Peyer's patch (tissue), 4 donors: ENCODE results near the gene HOXA3. TPM values are rescaled to one million over a fixed set of nuclear protein-coding genes. Genes with fewer than 3 reads are reported as not detected.

Source experiments
- DNase-seq, 3 donors: peaks; one replicate each; pipeline ENCODE4 v3.0.0-alpha.2; 2017 to 2019
- H3K27ac ChIP-seq, 4 donors: fragments of 200-600 bp; sonication (generic); one replicate each; pipeline ENCODE4 v1.5.1; 2016 to 2019
- H3K27me3 ChIP-seq, 2 donors: fragments of 200-600 bp; sonication (generic); one replicate each; pipeline ENCODE4 v1.5.1; 2019
- H3K36me3 ChIP-seq, 3 donors: fragments of 200-600 bp; sonication (generic); one replicate each; pipeline ENCODE4 v1.5.1; 2016 to 2019
- H3K4me1 ChIP-seq, 4 donors: fragments of 200-600 bp; sonication (generic); one replicate each; pipeline ENCODE4 v1.5.1; 2016 to 2019
- H3K4me3 ChIP-seq, 4 donors: fragments of 200-600 bp; sonication (generic); 1 replicate in 3 of 4; 2 replicates in 1 of 4; pipeline ENCODE4 v1.5.1; 2016 to 2019; ENCODE audit warnings: mild to moderate bottlenecking in 1 of 4
- H3K9me3 ChIP-seq, 4 donors: fragments of 200-600 bp; sonication (generic); one replicate each; pipeline ENCODE4 v1.5.1; 2016 to 2019; ENCODE audit warnings: mild to moderate bottlenecking in 1 of 4
- POLR2A ChIP-seq, 2 donors: fragments of 450-650 bp; IDR thresholded peaks; one replicate each; pipeline ENCODE4 v1.5.1; 2017; ENCODE audit warnings: antibody characterized with exemption in 2 of 2, mild to moderate bottlenecking in 2 of 2, moderate library complexity in 2 of 2
- total RNA-seq, 4 donors: library from RNA; depleted of rRNA; stranded (reverse); fragments of >200 nt; gene quantifications; one replicate each; pipeline ENCODE4 v1.1.0, GENCODE V29; 2016
- TF ChIP-seq, protein P1 (sequence below), 6 experiments: fragments of 450-650 bp in 4 of 6; fragments of 200-600 bp in 2 of 6; sonication (generic) in 1 of 6; IDR thresholded peaks; one replicate each; pipeline ENCODE4 v1.5.1; 2017 to 2019; ENCODE audit warnings: antibody characterized with exemption in 6 of 6, mild to moderate bottlenecking in 3 of 6, moderate library complexity in 1 of 6

The HOXA3 gene
- total RNA-seq, 4 donors from 2014 or later = 6.7 to 21.2 (median 13.9) TPM

DNA sequence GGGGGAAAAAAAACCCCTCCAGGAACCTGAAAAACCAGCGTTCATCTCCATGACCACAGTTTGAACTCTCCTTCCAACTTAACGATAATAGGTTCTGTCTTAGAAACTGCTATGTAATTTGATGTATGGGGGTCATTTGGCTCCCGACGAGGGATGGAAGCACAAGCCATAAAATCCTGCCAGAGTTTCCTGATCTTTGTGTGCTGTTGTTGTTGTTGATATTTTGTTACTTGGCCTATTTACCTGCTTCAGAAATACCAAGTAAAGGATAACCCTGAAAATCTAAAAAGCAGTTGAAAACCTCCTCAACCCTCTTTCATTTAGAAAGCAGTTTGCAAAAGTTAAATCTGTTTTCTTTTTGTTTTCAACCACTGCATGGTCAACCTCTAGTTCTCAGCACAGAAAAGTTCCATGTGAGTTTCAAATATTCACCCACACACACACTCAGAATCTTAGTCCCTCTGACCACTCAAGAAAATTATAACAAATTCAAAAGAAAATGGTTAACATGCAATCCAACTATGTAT lies 40.6 kb downstream of the HOXA3 start:
- H3K4me3 ChIP-seq = no peak overlapping the region
- no peaks in the 10 kb centered on the region for H3K36me3 ChIP-seq

DNA sequence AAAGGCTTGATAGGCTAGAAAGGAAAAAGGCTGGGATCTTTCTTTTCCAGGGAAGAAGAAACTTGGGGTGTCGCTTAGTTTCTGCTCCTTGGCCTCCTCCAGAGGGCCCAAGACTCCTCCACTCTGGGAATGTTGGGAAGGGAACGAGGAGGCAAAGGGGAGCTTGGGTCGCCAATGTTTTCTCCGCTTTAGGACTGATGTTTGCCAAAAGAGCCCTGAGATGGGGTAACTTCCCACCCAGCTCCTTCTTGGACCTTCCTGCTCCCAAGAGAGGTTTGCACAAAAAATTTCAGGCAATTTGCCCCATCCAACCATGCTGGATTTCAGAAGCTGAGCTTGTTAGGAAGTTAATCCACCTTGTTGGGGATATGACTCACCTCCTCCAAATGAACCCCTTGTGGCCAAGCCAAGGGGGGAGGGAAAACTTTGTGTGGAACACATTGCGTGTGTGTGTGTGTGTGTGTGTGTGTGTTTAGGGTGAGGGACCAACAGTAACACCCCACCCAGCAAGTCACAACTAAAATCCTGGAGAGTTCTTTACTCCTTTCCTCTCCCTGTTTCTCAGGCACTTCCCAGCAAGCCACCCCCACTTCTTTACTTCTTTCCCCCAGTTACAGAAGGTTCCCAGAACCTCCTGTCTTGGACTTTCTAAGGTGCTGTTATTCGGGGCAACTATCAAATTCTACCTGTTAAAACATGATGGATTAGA lies 41.2 kb downstream of the HOXA3 start:
- Histone ChIP-seq H3K27me3 (no peaks in the 10 kb centered on the region), H3K4me1 (peaks cover 0 to 51% (median 0%) of the 10 kb centered on the region in 4 donors), H3K36me3 (no peaks in the 10 kb centered on the region), H3K9me3 (no peaks in the 10 kb centered on the region), H3K27ac (peak overlapping the region; percentile 46 to 93 (median 74)), H3K4me3 (peak overlapping the region in 1 of 4 donors; percentile 24)
- no peak for TF ChIP-seq POLR2A (IDR thresholded peaks at IDR 0.05)
- TF ChIP-seq, protein P1, sequence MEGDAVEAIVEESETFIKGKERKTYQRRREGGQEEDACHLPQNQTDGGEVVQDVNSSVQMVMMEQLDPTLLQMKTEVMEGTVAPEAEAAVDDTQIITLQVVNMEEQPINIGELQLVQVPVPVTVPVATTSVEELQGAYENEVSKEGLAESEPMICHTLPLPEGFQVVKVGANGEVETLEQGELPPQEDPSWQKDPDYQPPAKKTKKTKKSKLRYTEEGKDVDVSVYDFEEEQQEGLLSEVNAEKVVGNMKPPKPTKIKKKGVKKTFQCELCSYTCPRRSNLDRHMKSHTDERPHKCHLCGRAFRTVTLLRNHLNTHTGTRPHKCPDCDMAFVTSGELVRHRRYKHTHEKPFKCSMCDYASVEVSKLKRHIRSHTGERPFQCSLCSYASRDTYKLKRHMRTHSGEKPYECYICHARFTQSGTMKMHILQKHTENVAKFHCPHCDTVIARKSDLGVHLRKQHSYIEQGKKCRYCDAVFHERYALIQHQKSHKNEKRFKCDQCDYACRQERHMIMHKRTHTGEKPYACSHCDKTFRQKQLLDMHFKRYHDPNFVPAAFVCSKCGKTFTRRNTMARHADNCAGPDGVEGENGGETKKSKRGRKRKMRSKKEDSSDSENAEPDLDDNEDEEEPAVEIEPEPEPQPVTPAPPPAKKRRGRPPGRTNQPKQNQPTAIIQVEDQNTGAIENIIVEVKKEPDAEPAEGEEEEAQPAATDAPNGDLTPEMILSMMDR (IDR thresholded peaks at IDR 0.05) = no peak
- peak in 1 of 3 donors; percentile 41 for DNase-seq

More for the DNA sequence above, 40.6 kb downstream of the HOXA3 start:
- Histone ChIP-seq H3K27me3 (no peaks in the 10 kb centered on the region), H3K4me1 (peaks cover 0 to 57% (median 0%) of the 10 kb centered on the region in 4 donors), H3K9me3 (no peaks in the 10 kb centered on the region), H3K27ac (peak overlapping the region; percentile 46 to 93 (median 74))
- DNase-seq = no peak
- TF ChIP-seq POLR2A (IDR thresholded peaks at IDR 0.05) = no peak
- TF ChIP-seq, protein P1 (IDR thresholded peaks at IDR 0.05) = no peak

DNA sequence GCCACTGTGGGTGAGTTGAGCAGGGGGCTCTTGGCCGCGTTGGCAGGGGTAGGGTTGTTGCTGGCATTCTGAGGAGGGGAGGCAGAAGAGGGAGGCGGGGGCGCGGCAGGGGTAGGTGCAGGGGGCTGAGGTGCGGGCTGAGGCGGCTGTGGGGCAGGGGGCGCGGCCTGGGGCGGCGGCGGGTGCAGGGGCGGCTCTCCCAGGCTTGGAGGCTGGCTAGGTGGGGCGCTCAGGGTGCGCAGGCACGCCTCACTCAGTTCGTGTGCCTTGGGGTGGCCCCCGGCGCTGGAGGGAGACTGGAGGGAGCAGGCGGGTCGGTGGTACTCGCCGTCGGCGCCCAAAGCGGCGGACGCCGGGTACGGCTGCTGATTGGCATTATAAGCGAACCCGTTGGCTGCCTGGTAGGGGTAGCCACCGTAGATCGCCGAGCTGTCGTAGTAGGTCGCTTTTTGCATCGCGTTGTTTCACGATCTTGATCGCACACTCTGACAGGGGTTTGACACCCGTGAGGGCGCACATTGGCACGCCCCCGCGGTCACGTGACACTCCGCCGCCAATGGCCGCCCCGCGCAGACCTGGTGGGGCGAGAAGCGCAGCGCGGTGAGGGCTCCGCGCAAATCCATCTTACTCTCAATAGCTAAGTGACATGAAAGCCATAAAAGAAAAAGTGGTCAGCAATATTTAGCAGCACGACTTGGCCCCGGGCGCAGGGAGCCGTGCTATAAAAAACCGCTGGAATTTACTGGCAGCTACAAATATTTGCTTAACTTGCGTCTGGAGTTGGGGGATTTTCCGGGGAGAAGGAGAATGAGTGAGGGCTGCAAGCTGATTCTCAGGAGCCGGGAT lies 42.0 kb downstream of the HOXA3 start:
- H3K27me3 ChIP-seq = no peaks in the 10 kb centered on the region

DNA sequence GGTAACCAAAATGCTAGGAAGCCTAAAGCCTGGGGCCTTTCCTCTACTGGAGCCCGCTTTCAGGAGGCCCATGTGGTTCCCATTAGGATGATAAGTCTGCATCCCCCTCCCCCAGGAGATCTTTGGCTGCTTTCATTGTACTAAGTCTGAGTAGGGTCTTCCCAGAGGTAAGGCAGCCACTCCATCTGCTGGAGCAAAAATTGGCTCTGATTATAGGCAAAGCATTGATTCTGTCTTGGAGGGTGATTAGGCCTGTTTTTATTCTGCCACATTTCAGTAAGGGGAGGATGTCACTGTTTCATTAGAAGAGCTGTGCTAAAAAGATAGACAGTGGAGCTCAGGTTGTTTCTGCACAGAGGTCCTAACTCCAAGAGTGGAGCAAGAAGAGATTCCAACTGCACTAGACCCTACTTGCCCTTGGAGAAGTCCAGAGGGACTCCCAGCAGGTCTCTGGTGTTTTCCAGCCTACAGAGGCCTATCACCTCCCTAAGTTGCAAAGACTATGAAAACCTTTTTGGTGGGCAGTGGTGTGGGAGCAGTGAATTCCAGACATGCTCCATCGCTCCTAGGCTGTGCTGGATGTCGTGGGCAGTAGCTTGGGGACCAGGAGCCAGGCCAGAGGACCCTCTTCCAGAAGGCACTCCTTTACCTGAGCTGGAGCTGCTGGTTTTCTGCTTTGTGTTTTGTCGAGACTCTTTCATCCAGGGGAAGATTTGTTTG lies 42.8 kb downstream of the HOXA3 start:
- no peaks in the 10 kb centered on the region for H3K9me3 ChIP-seq
- peak overlapping the region in 1 of 4 donors; percentile 24 for H3K4me3 ChIP-seq
- peaks cover 0 to 41% (median 0%) of the 10 kb centered on the region in 4 donors for H3K4me1 ChIP-seq
- DNase-seq = no peak
- H3K27me3 ChIP-seq = no peaks in the 10 kb centered on the region
- no peak for TF ChIP-seq POLR2A (IDR thresholded peaks at IDR 0.05)
- TF ChIP-seq, protein P1 (IDR thresholded peaks at IDR 0.05) = no peak
- peak overlapping the region; percentile 58 to 93 (median 82) for H3K27ac ChIP-seq
- H3K36me3 ChIP-seq = no peaks in the 10 kb centered on the region

More for the DNA sequence above, 42.0 kb downstream of the HOXA3 start:
- TF ChIP-seq, protein P1 (IDR thresholded peaks at IDR 0.05) = no peak
- no peak for TF ChIP-seq POLR2A (IDR thresholded peaks at IDR 0.05)
- peaks cover 0 to 48% (median 0%) of the 10 kb centered on the region in 4 donors for H3K4me1 ChIP-seq
- DNase-seq = peak in 2 of 3 donors; percentile 78 to 82
- H3K4me3 ChIP-seq = peak overlapping the region in 2 of 4 donors; percentile 24 to 35
- H3K9me3 ChIP-seq = no peaks in the 10 kb centered on the region
- no peaks in the 10 kb centered on the region for H3K36me3 ChIP-seq
- peak overlapping the region; percentile 46 to 93 (median 74) for H3K27ac ChIP-seq
